LNCAP (cell line): Measurements from ENCODE around the gene PER2.

Experiments used
- TF ChIP-seq, protein P1 (sequence below): fragments of 450-650 bp; IDR thresholded peaks from 2 replicates; pipeline ENCODE4 v1.5.1; 2017; ENCODE audit warnings: mild to moderate bottlenecking

The PER2 gene

DNA sequence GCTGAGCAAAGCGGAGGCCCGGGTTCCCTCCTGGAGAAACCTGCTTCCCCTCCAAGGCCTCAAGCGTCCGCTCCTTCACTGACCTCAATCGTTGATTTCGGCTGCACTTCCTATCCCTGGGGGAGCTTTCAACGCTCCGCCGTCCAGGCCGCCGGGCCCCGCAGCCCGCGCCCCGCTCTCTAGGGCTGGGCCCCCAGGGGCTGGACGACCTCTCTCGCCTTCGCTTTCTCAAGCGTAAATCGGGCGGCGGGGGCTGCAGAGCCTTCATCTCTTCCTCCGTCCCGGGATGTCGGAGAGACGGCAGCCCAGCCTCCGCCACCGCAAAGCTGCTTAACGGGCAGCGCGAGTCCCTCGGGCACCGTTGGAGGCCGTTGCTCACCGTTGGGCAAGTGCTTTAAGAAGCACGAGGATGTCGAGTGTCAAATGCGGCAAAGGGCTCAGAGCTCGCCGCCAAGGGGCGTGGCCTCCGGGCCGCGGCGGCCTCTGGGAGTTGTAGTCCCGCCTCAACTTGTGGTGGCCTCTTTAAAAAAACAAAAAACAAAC lies 57.1 kb downstream of the PER2 start:
- TF ChIP-seq, protein P1, sequence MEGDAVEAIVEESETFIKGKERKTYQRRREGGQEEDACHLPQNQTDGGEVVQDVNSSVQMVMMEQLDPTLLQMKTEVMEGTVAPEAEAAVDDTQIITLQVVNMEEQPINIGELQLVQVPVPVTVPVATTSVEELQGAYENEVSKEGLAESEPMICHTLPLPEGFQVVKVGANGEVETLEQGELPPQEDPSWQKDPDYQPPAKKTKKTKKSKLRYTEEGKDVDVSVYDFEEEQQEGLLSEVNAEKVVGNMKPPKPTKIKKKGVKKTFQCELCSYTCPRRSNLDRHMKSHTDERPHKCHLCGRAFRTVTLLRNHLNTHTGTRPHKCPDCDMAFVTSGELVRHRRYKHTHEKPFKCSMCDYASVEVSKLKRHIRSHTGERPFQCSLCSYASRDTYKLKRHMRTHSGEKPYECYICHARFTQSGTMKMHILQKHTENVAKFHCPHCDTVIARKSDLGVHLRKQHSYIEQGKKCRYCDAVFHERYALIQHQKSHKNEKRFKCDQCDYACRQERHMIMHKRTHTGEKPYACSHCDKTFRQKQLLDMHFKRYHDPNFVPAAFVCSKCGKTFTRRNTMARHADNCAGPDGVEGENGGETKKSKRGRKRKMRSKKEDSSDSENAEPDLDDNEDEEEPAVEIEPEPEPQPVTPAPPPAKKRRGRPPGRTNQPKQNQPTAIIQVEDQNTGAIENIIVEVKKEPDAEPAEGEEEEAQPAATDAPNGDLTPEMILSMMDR: no peak

DNA sequence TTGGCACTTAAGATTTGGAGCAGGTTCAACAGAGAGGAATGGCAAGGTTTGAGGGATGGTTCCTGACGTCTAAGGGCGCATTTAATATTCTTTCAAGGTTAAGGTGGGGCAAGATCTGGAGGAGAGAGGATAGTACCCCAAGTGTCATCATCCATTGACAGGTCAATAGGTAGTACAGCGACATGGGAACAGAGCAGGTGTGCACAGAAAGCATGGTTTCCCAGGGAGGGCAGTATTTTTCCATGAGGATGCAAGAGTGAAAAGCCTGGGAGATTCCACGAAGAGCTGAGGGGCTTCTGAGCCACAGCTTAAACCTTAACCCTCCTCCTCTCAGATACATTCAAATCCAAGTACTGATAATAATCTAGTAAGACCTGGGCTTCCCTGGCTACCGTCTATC lies 57.7 kb downstream of the PER2 start:
- TF ChIP-seq, protein P1: no peak

DNA sequence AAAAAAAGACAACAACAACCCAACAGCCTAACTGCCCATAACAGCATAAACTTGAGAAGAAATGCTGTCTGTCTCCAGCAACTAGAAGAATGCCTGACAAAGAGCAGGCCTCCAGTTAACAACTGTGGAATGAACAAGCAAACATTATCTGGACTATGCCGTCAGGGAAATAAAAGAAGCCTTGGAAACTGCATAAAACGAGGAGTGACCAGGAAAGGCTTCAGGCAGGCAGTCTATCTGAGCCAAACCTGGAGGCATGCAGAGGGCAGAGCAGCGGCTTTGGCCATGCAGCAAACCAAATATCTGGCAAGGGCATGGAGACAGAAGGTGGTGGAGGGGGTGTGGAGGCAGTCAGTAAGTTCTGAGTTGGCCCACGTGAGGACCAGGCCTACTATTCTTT lies 59.7 kb downstream of the PER2 start:
- TF ChIP-seq, protein P1: no peak

DNA sequence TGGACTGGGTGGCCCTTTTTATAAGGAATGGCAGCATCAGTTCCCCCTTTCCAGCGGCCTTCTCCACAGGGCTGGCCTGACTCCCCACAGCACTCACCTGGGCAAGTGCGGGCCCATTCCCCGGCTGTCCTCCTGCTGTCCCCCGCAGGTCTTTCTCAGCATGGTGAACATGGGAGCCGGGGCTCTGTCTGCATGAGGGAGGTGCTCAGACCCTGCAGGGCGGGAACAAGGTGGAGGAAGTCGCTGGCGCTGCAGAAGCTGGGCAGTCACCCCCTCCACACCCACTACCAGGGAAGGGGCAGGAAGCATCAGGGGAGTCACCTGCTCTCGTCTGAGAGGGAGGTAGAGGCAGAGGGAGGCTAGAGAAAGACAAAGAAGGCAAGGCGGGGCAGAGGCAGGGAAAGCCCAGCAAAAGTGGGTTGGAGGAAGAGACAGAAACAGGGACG lies 60.8 kb downstream of the PER2 start:
- TF ChIP-seq, protein P1: no peak

DNA sequence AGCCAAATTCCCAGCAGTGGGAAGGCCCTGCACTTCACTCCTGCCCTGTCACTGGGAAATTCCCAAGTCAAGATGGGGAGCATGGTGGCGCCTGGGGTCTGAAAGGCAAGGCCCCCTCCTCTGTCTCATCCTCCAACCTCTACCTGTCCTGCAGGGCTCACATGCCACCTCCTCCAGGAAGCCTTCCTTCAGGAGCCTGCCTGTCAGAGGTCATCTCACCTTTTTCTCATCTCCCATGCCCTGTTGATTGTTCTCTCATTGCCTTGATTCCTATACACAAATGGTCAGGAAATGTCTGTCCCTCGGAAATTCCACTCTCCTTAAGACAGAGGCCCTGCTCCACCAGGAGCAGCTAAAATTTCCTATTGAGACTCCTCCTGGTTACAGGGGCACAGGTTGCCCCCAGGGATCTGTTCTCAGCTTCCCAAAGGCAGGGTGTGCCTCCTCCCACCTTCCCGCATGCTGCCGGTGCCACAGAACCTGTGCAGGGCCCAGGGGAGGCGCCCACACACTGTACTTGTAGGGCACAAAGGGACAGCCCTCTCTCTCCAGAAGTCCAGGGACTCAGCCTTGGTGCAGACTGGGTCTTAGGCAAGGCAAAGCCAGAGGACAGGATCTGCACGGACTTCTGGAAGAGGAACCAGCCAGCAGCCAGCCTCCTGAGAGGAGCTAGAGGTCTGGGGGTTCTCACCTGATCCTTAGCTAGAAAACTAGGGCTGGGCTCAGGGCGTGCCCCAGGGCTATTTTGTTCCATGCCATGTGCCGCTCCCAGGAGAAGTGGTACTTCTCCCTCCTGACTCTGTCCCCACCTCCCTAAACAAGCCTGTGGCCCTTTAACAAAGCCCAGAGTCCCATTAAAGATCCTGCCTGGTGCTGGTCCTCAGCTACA lies 61.5 kb downstream of the PER2 start:
- TF ChIP-seq, protein P1: no peak

DNA sequence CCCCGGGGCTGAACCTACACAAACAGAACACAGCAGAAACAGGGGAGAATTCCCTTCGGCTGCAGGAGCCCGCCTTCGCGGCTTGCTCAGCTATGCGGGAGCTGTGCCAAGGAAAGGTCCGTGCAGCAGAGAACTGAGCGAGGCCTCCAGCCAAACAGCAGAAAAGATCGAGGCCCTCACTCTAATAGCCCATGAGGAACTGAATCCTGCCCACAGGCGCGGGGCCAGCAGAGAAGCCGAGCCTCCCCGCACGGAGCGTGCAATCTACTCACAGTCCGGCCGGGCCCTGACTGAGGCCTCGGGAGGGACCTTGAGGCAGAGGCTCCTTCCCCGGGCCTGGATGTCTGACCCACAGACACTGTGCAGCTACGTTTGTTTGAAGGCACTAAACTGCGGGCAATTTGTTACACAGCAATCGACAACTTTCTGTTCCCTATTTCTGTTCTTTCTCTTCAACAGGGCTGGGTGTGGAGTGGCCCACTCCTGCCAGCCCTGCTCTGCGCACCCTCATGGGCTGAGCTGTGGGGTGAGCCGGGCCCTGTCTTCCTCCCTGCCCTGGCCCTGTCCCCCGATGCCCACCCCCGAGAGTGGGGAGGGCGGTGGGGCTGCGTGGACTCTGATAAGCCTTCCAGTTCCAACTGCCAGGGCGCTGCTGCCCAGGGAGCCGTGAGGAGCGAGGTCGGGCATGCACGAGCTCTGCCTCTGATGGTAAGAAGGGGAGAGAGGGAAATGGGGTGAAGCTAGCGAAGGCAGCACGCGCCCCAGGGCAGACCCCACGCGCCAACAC lies 62.3 kb downstream of the PER2 start:
- TF ChIP-seq, protein P1: no peak

DNA sequence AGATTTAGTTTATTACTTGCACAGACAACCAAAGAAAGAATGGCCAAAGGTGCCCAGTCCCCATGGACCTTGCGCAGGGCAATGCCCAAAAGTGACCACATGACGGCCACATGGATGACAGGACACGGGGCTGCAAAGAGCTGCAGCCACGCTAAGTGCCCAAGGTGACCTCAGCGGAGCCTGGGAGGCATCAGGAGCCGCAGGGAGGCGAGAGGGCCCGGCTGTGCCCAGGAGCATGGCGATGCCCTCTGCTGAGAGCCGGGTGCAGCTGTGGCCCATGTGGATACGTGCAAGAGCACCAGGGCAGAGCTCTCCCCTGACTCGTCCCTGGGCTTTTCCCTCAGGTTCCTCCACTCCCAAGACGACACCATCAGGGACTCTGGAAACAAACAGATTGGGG lies 63.3 kb downstream of the PER2 start:
- TF ChIP-seq, protein P1: no peak
